Loucy (cell line): Measurements from ENCODE around the gene LTC4S.

Experiments used
- H2AFZ ChIP-seq: fragments of 200-600 bp; sonication (generic); 2 replicates; pipeline ENCODE4 v1.6.0; 2016; ENCODE audit warnings: antibody characterized with exemption, mild to moderate bottlenecking, low read length, moderate library complexity
- H3F3A ChIP-seq: fragments of 200-600 bp; 2 replicates; pipeline ENCODE4 v1.6.0; 2016; ENCODE audit warnings: antibody characterized with exemption, low read depth, mild to moderate bottlenecking
- H3K27me3 ChIP-seq: fragments of 200-600 bp; sonication (generic); 2 replicates; pipeline ENCODE4 v1.6.1; 2014; ENCODE audit warnings: low read length, mild to moderate bottlenecking; ENCODE audit not compliant: insufficient read depth, poor library complexity, severe bottlenecking
- H3K36me3 ChIP-seq: fragments of 200-600 bp; sonication (generic); 2 replicates; pipeline ENCODE4 v1.6.1; 2016; ENCODE audit warnings: low read length; ENCODE audit not compliant: insufficient read depth
- H3K4me1 ChIP-seq: fragments of 200-600 bp; sonication (generic); 2 replicates; pipeline ENCODE4 v1.5.1; 2014; ENCODE audit warnings: low read length, mild to moderate bottlenecking; ENCODE audit not compliant: insufficient read depth, poor library complexity, severe bottlenecking
- H3K4me2 ChIP-seq: fragments of 200-600 bp; sonication (generic); 2 replicates; pipeline ENCODE4 v1.6.0; 2014; ENCODE audit warnings: antibody characterized with exemption, low read length, low read depth, mild to moderate bottlenecking; ENCODE audit not compliant: poor library complexity, severe bottlenecking
- H3K4me3 ChIP-seq: fragments of 200-600 bp; sonication (generic); 2 replicates; pipeline ENCODE4 v1.5.1; 2014; ENCODE audit warnings: low read length, mild to moderate bottlenecking, mixed read lengths; ENCODE audit not compliant: poor library complexity, severe bottlenecking
- H3K79me2 ChIP-seq: fragments of 200-600 bp; sonication (generic); 2 replicates; pipeline ENCODE4 v1.6.1; 2014; ENCODE audit warnings: low read length; ENCODE audit not compliant: insufficient read depth
- H3K9ac ChIP-seq: fragments of 200-600 bp; sonication (generic); 2 replicates; pipeline ENCODE4 v1.6.0; 2014; ENCODE audit warnings: mild to moderate bottlenecking, low read depth, low read length, moderate library complexity; ENCODE audit not compliant: poor library complexity, severe bottlenecking
- H3K9me2 ChIP-seq: fragments of 200-600 bp; sonication (generic); replicated peaks from 2 replicates; pipeline ENCODE4 v1.6.1; 2016; ENCODE audit warnings: low read depth, low read length, mixed read lengths
- H3K9me3 ChIP-seq: fragments of 200-600 bp; sonication (generic); 2 replicates; pipeline ENCODE4 v1.6.1; 2014; ENCODE audit warnings: mild to moderate bottlenecking, antibody characterized with exemption, low read length, low read depth; ENCODE audit not compliant: insufficient read depth
- H4K20me1 ChIP-seq: fragments of 200-600 bp; sonication (generic); 2 replicates; pipeline ENCODE4 v1.6.0; 2014; ENCODE audit warnings: antibody characterized with exemption, low read length, mild to moderate bottlenecking; ENCODE audit not compliant: insufficient read depth, poor library complexity, severe bottlenecking
- CTCF ChIP-seq: fragments of 200-600 bp; sonication (generic); conservative IDR thresholded peaks from 2 replicates; pipeline ENCODE4 v1.5.1; 2014; ENCODE audit warnings: mild to moderate bottlenecking, antibody characterized with exemption, low read length
- EZH2phosphoT487 ChIP-seq: fragments of 200-600 bp; IDR thresholded peaks from 2 replicates; pipeline ENCODE4 v1.6.1; 2018; ENCODE audit warnings: antibody characterized with exemption, mild to moderate bottlenecking, moderate library complexity, borderline replicate concordance

Gene LTC4S

GRCh38 chr5:179830818-179831468, 37.2 kb downstream of the LTC4S start:
- Histone ChIP-seq H3K36me3 (peaks cover 9% of the 10 kb centered on the region; the same call in 1 of the 2 replicates), H3F3A (no peaks in the 10 kb centered on the region), H2AFZ (no peak overlapping the region), H3K4me2 (no peak overlapping the region), H4K20me1 (no peaks in the 10 kb centered on the region), H3K27me3 (no peaks in the 10 kb centered on the region), H3K9ac (no peak overlapping the region), H3K79me2 (no peaks in the 10 kb centered on the region), H3K4me3 (no peak overlapping the region), H3K4me1 (no peaks in the 10 kb centered on the region), H3K9me3 (no peaks in the 10 kb centered on the region), H3K9me2 (no peaks in the 10 kb centered on the region)
- TF ChIP-seq EZH2phosphoT487 = no peak
- TF ChIP-seq CTCF = no peak

DNA sequence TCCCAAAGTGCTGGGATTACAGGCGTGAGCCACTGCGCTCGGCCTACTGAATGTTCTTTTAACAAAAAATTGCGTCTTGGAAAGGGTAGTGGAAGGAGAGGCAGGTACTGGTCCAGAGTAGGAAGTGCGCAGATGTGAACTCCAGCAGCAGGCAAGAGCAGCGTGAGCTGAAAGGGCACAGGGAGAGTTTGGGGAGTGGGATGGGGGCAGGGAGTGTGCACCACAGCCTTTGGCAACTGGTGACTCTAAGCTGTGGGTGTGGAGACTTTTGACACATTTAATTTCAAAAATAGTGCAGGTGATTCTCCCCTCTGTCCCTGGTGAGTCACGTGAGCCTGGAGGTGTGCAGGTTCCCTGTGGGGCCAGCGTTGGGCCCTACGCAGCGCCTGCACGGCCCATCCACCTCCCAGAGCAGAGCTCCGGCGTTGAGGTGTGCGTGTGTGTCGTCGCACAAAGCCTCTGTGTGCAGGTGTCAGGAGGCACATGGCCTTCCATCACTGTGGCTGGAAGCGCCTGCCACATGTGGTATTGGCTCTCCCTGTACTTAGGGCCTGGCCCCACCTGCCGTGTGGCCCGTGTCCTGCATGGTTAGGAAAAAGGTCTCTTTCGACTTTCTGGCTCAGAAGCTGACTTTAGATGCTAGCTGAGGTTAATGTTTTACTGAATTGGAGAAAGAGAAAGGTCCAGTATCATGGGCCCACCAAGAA, 38.4 kb downstream of the LTC4S start:
- no peaks in the 10 kb centered on the region for H3K27me3 ChIP-seq
- no peak overlapping the region for H2AFZ ChIP-seq
- no peak overlapping the region for H3K4me2 ChIP-seq
- H3K4me3 ChIP-seq = no peak overlapping the region
- no peaks in the 10 kb centered on the region for H3K4me1 ChIP-seq
- H3K79me2 ChIP-seq = no peaks in the 10 kb centered on the region
- H3K9me2 ChIP-seq = no peaks in the 10 kb centered on the region
- H3F3A ChIP-seq = no peaks in the 10 kb centered on the region
- H3K36me3 ChIP-seq = peaks cover 19% of the 10 kb centered on the region; the same call in 1 of the 2 replicates
- TF ChIP-seq EZH2phosphoT487 (no peak), CTCF (no peak)
- H3K9me3 ChIP-seq = no peaks in the 10 kb centered on the region
- no peaks in the 10 kb centered on the region for H4K20me1 ChIP-seq
- no peak overlapping the region for H3K9ac ChIP-seq

DNA sequence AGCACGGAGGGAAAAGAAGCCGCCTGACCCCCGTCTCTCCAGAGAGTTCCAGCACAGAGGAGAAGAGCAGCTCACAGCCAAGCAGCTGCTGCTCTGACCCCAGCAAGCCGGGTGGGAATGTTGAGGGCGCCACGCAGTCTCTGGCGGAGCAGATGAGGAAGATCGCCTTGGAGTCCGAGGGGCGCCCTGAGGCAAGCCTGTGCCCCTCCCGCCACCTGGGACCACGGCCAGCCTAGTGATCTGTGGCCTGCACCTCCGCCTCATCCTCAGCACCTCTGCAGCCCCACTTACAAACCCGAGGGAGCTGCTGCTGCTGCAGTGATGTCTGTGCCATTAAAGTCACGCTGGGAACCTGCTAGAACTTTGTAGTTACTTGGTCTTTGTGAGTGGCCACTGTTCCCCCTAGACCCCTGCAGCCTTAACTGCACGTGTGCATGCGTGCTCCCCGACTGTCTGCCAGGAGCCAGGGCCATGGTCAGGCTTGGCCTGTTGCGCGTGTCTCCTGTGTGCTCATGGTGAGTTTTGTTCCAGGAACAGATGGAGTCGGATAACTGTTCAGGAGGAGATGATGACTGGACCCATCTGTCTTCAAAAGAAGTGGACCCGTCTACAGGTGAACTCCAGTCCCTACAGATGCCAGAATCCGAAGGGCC, 39.4 kb downstream of the LTC4S start:
- Histone ChIP-seq H3K4me1 (no peaks in the 10 kb centered on the region), H3K4me2 (no peak overlapping the region), H2AFZ (no peak overlapping the region), H3F3A (no peaks in the 10 kb centered on the region), H3K9ac (no peak overlapping the region), H3K9me3 (no peaks in the 10 kb centered on the region), H4K20me1 (no peaks in the 10 kb centered on the region), H3K36me3 (peaks cover 19% of the 10 kb centered on the region; the same call in 1 of the 2 replicates), H3K4me3 (no peak overlapping the region), H3K27me3 (no peaks in the 10 kb centered on the region), H3K79me2 (no peaks in the 10 kb centered on the region), H3K9me2 (no peaks in the 10 kb centered on the region)
- TF ChIP-seq EZH2phosphoT487 (no peak), CTCF (no peak)
